Measurements from ENCODE around the gene CCR5.
"Not testable (repeated sequence)": the region's sequence is repeated elsewhere in the genome, so short reads cannot be mapped to it uniquely, and the experiment has no call there.

CCR5 gene

DNA sequence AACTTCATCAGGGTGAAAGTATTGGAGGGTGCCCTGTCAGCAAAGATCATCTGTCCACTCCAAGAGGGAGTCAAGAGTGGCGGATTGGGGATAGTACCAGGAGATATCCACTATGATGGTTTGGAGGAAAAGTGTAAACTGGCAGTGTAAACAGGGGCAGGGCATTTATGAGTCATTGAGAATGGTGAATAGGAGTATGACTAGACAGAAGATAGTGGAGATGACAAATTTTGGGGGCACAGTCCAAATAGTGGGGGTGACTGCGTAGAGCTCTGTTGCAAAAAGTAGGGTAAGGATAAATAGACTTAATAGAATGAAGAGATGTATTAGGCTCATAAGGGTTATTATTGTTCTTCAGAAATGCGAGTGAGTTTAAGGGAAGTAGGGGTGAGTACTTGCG, 18.1 kb downstream of the CCR5 start:
- not testable (repeated sequence) for DNase-seq

DNA sequence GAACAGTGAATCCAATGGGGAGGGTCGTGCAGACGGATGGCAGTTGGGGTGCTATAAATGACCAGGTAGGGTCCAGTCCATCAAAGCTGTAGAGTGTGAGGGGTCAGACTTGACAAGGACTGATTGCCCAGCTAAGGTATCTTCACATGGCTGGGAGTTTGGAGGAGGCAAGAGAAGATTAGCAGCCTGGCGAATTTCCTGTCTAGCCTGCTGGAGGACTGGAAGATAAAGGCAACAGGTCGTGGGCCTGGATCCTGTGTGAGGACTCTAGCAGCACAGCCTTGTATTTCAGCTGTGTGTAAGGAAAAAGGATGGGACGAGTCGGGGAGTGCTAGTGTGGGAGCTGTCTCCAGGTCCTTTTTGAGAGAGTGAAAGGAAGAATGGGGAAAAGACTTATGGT, 18.6 kb downstream of the CCR5 start:
- no peak for DNase-seq

DNA sequence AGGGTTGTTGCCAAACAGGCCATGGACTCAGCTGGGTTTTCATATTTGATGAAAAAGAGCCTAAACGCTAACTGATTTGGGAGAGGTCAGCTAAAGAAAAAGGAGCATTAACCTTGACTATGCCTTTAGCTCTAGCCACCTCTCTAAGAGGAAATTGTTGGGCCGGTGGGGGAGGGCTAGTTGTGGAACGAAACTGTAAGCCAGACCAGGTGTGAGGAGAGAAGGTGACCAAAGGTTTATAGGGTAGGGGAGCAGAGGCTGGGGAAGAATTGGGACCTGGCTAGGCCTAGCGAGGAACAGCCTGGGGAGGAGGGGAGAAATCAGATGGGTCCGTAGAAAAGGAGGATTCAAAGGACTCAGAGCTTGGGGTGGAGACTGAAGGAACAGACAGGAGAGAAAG, 20.8 kb downstream of the CCR5 start:
- not testable (repeated sequence) for DNase-seq

DNA sequence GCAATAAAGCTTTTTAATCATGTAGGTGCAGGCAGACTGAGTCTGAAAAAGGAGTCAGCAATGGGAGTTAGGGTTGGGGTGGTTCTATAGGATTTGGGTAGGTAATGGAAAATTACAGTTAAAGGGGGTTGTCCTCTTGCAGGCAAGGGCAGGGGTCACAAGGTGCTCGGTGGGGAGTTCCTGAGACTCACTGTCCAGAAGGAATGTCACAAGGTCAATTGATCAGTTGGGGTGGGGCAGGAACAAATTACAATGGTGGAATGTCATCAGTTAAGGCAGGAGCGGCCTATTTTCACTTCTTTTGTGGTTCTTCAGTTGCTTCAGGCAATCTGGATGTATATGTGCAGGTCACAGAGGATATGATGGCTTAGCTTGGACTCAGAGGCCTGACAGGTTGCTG, 22.3 kb downstream of the CCR5 start:
- no peak for DNase-seq

DNA sequence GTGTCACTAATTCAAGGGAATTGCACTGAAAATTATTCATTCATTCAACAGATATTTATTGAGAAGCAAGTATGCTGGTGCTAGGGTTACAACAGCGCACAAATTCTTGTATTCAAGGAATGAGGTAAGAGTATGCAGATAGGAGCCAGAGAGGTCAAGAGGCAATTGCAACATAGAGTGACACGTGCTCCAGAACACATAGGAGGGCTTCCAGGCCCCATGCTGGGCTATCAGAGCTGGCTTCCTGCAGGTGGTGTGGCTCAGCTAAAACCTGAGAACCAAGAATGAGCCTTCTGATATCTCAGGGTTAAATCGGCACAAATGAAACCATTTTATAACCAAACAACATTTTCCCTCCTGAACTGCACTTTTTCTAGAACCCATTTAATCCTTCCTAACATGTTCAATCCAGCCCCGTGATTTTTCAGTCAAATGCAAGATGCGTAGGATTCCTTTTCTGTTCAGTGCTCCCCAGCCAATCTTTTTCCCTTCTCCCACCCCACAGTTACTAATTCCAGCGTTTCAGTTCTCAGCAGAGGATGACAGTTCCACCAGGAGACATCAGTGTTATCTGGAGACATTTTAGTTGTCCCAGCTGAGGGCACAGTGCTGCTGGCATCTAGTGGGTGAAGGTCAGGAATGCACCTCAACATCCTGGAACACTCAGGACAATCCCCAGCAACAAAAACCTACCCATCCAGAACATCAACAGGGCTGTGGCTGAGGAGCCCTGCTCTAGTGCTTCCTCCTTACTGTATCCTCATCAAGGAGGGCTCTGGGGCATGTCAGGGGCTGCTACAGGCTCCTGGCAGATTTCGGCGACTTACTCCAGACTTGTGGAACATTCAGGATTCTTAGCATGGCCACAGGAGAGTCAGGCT, 23.0 kb downstream of the CCR5 start:
- DNase-seq = no peak

DNA sequence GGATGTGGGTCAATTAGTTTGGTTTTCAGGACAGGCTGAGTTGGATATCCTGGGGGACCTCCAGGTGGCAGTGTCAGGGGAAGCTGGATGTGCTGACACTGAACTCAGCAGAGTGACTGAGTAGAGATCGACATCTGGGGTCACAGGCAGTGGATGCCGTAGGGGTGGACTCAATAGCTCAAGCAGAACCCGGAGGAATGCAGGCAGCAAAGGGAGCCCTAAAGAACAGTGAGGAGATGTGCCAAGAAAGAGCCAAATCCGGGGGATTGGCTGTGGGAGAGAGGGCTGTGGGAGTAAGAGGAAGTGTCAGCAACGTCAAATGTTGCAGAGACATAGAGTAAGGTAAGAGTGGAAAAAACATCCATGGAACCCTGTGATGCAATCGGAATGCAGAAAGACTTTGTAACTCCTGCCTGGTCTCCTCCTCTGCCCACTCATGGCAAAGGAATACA, 24.5 kb downstream of the CCR5 start:
- DNase-seq = no peak

DNA sequence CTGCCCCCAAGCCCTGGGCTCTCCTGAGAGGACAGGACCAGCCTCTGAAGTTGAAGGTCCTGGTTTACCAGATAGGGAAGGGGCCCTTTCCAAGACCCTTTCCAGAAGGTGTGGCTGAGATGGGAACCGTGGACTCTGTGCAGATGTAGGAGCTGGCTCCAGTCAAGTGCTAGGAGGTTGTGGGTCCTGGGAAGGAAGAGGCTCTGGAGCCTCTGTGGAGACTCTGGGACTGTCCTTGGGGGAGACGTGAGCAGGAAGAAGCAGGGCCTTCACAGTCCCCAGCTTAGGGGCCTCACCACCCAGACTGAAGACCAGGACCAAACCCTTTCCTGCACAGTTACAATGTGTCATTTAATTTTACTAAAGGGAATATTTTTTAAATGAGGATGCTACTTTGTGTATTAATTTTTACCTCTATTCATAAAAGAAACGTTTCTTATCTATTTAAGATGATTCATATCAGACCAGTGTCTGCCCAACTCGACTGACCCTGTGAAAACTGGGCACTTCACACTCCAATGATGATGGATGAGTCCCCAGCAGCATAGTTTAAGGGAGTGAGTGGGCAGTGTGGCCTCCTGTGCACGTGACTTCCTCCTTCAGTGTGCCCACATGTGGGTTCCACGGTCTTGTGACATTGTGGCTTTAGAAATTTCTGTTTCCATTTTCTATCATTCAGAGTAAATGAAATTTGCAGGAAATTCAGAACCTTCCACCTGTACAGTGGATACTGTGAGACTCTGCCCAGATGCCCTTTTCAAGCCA, 25.2 kb downstream of the CCR5 start:
- DNase-seq = no peak

DNA sequence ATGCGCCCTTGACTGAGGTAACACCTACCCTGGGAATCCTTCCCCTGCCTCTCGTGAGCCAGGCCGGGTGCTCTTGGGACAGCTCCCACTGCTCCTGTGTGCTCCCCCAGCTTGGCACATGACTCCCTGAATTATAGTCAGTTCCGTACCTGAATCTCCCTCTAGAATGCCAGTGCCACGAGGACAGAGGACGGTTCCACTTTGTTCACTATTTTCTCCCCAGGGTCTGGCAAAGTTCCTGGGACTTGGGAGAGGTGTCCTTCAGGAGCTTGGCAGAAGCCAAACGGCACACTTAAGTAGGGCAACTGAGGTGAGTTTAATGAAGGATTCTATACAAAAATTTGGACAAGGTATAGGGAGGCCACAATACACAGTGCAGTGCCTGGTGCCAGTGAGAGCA, 26.4 kb downstream of the CCR5 start:
- no peak for DNase-seq

DNA sequence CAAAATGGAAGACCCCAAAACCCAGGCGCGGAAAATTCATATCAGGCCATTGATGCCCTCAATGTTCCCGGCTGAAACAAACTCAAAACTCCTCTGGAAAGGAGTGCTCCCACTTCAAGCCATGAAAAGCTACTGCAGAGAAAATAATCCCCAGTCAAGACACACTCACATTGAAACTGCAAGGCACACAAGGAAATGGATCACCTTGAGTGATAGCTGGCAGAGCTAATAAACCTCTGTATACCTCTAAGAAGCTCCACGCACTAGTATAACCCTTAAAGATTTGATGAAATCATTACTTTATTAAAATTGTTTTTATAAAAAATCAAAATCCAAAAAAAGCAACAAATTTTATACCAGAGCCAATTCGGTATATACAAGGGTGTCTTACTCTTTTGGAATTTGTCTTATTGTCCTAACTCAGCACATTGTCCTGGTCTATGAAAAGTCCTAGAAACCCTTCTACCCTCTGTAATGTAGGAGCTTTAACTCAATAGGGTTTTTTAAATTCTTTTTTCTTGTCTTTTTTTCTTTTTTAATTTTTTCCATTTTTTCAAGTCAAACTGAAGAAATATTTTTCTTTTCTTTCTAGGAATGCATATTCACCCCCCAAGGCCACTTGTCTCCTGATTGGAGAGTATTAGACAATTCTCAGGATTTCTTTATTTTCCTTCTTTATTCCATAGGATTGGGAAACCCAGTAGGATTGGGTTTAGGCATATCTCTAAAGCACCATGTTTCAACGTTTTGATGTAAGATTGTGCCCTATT, 27.6 kb downstream of the CCR5 start:
- no peak for DNase-seq

DNA sequence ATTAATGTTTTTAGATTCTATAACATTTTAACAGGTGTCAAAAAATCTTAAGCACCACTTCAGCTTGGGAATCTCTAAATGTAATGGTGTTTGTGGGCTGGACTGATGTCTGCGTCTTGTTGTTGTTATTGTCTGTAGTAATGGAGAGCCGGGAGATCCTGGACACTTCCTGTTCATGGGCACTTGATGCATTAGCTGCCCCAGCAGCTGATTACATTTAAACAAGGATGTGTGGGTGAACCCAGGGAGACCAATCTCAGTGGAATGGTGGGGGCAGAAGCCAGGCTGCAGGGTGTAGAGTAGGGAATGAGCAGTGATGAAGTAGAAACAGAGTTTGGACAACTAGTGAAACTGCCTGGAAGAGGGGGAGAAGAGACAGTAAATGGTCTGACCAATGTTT, 28.4 kb downstream of the CCR5 start:
- no peak for DNase-seq

DNA sequence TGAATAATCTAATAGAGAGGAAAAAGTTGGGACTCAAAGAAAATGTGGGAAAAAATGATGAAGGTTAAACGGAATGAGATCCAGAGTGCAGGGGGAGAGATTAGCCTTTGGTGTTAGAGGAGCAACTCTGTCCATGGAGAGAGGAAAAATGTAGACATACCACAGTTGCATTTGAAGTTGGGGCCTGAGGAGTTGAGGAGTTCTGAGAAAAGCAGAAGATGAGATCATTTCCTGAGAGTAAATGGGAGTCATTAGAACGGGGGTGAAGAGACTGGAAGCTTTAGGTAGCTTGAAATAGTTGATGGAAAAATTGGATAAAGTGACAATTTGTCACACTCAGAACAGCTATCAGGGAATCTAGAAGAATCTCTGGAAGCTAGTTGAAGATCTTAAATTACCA, 28.8 kb downstream of the CCR5 start:
- DNase-seq = no peak

DNA sequence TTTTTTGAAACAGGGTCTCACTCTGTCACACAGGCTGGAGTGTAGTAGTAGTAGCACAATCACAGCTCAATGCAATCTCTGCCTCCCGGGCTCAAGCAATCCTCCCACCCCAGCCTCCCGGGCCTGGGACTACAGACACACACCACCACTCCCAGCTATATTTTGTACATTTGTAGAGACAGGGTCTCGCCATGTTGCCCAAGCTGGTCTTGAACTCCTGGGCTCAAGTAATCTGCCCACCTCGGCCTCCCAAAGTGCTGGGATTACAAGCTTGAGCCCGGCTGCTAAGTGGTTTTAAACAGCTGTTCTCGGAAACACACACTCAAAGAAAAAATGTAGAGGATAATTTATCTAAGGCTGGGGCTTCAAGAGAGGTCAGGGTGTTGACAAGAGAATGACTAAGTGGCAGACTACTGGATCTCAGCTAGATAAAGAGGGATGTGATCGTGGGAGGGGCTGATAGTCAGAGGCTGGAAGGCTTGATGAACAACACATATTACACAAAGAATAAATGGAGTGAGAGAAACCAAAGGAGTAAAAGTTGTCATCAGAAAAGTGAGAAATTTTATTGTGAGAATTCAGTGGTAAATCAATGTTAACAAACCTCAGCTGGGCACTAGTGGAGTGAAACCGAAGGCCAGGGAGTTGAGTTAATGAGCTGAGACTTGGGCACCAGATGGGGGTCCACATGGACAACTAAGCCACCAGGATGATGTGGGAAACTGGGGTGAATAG, 29.4 kb downstream of the CCR5 start:
- no peak for DNase-seq

DNA sequence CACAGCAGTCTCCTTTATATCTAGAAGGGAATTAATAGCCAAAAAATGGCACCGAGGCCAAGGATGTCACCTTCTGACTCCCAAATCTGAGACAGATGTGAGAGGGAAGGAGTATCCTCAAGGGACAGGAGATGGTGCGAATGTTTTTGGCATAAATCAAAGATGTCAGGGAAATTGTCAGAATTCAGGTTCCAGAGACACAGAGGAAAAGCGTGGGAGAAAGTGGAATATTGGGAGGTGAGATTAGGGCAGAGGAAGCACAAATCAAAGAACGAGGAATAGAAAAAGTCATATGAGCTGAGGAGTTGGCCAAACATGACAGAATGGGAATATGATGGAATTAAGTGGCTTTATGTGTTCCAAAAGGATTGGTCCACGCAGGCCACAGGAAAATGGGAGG, 30.1 kb downstream of the CCR5 start:
- DNase-seq = no peak

DNA sequence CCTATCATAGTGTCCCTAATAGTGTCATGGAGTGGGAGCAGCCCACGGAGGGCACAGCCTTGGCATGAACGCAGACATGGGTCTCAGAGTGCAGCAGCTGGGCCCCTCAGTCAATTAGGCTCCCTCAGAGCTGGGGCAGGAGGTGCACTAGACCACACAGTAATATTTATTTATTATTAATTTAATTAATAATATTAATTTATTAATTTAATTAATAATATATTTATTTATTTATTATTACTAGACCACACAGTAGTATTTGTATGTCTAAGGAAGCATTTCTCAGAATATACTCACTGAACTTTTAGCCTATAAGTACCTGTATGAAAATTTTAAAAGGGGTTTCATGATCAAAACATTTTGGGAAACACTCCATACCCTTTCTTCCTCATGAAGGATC, 30.8 kb downstream of the CCR5 start:
- no peak for DNase-seq

DNA sequence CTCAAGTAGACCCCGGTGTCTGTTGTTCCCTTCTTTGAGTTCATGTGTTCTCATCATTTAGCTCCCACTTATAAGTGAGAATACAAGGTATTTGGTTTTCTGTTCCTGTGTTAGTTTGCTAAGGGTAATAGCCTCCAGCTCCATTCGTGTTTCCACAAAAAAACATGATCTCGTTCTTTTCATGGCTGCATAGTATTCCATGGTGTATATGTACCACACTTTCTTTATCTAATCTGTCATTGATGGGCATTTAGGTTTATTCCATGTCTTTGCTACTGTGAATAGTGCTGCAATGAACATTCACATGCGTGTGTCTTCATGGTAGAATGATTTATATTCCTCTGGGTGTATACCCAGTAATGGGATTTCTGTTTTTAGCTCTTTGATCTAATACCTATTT, 32.2 kb downstream of the CCR5 start:
- not testable (repeated sequence) for DNase-seq

DNA sequence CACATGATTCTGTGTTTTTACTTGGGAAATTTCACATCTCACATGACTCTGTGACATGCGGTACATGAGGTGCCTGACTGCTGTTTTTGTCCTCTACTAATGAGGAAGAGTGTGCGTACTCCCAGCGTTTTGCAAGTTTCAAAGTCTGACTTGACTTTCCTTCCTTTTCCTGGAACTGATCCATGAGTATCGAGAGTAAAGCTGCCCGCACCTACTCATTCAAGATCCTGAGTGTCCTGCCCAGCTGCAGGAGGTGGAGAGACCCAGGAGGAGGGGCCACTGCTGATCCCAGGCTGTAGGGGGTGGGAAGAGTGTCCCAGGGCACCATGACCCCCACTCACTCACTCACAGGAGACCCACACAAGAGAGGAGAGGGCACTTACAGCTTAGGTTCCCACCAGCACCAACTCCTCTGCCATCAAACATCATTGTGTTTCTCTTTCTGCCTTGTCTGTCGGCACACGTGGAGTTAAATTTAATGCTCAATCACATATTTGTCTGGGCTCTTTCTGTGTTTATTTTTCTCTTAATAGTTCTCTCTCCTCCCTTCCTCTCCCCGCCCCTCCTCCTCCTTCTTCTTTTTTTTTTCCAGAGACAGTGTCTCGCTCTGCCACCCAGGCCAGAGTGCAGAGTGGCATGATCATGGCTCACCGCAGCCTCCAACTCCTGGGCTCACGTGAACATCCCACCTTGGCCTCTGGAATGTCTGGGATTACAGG, 34.7 kb downstream of the CCR5 start:
- DNase-seq = no peak

DNA sequence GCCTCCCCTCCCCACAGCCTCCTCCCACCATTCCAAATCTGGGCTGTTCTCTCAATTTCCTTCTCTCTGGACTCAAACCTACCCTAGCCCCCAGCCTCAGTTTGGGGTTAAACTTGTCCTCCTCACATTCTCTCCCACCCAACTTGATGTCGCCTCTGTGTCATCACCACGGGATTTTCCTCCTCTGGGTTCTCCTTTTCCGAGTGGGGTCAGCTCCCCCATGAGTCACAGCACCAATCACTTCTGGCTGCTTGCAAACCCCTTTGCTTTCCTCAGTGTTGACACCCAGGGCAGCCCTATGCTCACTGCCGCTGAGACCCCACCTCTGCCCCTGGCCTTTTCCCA, 35.7 kb downstream of the CCR5 start:
- no peak for DNase-seq

DNA sequence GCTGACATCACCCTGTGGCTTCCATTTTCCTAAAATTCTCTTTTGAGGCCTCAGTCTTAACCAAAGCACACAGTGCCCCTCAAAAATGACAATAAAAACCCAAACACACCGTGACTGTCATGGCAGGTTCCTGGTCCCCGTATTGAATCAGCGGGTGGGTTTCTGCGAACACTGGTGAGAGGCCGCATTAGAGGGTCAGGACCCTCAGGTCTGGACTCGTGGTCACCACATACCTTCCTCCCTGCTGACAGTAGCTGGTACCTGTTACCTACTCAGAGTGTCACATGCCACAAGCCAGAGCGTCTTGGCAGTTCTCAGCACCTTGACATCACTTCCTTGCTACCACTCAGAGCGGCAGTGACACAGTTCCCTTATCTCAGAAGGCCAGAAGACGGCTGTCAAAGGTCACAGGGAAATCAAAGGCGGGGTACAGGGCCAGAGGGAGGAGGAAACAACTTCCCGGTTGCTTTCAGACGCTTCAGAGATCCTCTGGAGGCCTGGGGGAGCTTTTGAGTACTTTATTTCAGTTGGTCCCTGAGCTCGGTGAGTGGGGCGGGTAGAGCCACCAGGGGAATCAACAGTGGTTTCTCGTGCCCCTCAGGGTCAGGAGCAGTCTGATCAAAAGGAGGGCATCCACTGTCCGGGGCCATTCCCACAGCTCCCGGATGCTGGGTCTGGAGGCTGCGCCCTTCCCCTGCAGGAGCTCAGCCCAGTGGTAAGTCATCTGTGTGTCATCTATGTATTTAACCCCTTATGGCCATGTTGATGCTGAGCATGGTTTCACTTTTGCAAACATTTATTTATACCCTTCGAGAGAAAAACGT, 36.3 kb downstream of the CCR5 start, which contains the start of the genes CCR5AS and CCRL2:
Gene CCR5AS (minus strand): TSS at position 279 of the 824 bp plus-strand sequence.
Gene CCRL2 (plus strand): TSS at position 472 of the 824 bp plus-strand sequence. CDS start 821 bp downstream, outside the sequence.
- DNase-seq = no peak

DNA sequence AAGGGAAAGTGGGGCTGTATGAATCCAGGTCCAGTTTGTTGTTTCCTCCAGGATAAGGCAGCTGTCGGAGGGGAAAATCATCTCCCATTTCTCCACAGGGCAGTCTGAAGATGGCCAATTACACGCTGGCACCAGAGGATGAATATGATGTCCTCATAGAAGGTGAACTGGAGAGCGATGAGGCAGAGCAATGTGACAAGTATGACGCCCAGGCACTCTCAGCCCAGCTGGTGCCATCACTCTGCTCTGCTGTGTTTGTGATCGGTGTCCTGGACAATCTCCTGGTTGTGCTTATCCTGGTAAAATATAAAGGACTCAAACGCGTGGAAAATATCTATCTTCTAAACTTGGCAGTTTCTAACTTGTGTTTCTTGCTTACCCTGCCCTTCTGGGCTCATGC, 37.2 kb downstream of the CCR5 start:
- DNase-seq = no peak

DNA sequence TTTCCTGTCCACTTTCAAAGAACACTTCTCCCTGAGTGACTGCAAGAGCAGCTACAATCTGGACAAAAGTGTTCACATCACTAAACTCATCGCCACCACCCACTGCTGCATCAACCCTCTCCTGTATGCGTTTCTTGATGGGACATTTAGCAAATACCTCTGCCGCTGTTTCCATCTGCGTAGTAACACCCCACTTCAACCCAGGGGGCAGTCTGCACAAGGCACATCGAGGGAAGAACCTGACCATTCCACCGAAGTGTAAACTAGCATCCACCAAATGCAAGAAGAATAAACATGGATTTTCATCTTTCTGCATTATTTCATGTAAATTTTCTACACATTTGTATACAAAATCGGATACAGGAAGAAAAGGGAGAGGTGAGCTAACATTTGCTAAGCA, 38.1 kb downstream of the CCR5 start:
- DNase-seq = no peak
